ENCODE results near the gene IGFBP3. TPM values are rescaled to one million over a fixed set of nuclear protein-coding genes. Genes with fewer than 3 reads are reported as not detected.
"Not testable (repeated sequence)": the region's sequence is repeated elsewhere in the genome, so short reads cannot be mapped to it uniquely, and the experiment has no call there.

The IGFBP3 gene
- polyA plus RNA-seq, 3 donors, result 0.06 TPM; not detected in 2

DNA sequence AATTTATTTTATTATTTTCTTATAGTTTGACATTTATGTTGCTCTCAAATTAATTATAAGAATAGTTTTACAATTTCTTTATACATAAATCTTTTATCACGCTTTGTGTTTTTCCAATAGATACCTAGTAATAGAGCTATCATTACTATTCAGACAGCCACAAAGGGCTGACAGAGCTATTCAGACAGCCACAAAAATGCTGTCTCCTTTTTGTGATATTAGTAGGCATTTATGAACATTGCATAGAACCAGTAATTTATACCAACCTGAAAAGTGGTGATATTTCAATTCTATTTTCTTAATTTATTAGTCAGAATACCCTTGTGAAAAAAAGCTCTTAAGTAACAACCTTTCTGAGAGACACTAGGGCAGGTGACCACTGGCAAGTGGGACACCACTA, 34.2 kb upstream of the IGFBP3 start:
- Histone ChIP-seq H3K4me2 (replicated peaks; ENCODE audit: extremely low read depth, low read length, poor library complexity, severe bottlenecking) (no peak overlapping the region), H3K27me3 (ENCODE audit: control insufficient read depth in 2 of 2, insufficient read depth in 2 of 2, low read length in 2 of 2) (no peaks in the 10 kb centered on the region), H3K79me2 (ENCODE audit: insufficient read depth, low read length) (no peaks in the 10 kb centered on the region), H3K4me1 (ENCODE audit: control insufficient read depth in 1 of 2, insufficient read depth in 2 of 2, low read length in 2 of 2) (no peaks in the 10 kb centered on the region), H3K9ac (ENCODE audit: insufficient read depth, low read length, poor library complexity, severe bottlenecking) (no peak overlapping the region), H3K4me3 (replicated peaks in 1 of 3; ENCODE audit: low read depth in 2 of 3, low read length in 3 of 3) (no peak overlapping the region), H2AFZ (ENCODE audit: insufficient read depth, low read depth, low read length, poor library complexity, severe bottlenecking) (no peak overlapping the region), H4K20me1 (ENCODE audit: insufficient read depth, low read length) (no peaks in the 10 kb centered on the region), H3K36me3 (replicated peaks in 1 of 2; ENCODE audit: control insufficient read depth in 1 of 2, insufficient read depth in 2 of 2, low read length in 2 of 2) (no peaks in the 10 kb centered on the region), H3K9me3 (replicated peaks in 1 of 2; ENCODE audit: control insufficient read depth in 1 of 2, insufficient read depth in 1 of 2, low read length in 2 of 2) (peaks cover 0 to 11% of the 10 kb centered on the region in 2 donors), H3K27ac (ENCODE audit: low read depth in 1 of 2, low read length in 2 of 2) (no peak overlapping the region)
- no peaks in the 10 kb centered on the region for H3K4me1 Mint-ChIP-seq
- WGBS (ENCODE audit: insufficient coverage), result no CpG with 5 or more reads among the region's 1 CpG
- H3K27me3 Mint-ChIP-seq (ENCODE audit: low read depth in 3 of 3), result peaks cover 0 to 1% (median 0%) of the 10 kb centered on the region in 3 donors
- peaks cover 3 to 15% (median 12%) of the 10 kb centered on the region in 7 donors for H3K9me3 Mint-ChIP-seq
- no peaks in the 10 kb centered on the region for H3K36me3 Mint-ChIP-seq
- intact Hi-C loops (cut with micrococcal nuclease), result no loop called here
- no peak overlapping the region for H3K4me3 Mint-ChIP-seq
- H3K27ac Mint-ChIP-seq, result no peak overlapping the region
- DNase-seq, result no peak
- no peak for TF ChIP-seq CTCF (IDR thresholded peaks at IDR 0.05)

- H4K20me1 ChIP-seq (ENCODE audit: insufficient read depth, low read length); H3K27ac ChIP-seq (ENCODE audit: low read depth in 1 of 2, low read length in 2 of 2); H3K79me2 ChIP-seq (ENCODE audit: insufficient read depth, low read length); H3K4me3 Mint-ChIP-seq; H3K4me2 ChIP-seq (replicated peaks; ENCODE audit: extremely low read depth, low read length, poor library complexity, severe bottlenecking); H3K27ac Mint-ChIP-seq; intact Hi-C loops (cut with micrococcal nuclease); H3K4me1 ChIP-seq (ENCODE audit: control insufficient read depth in 1 of 2, insufficient read depth in 2 of 2, low read length in 2 of 2); DNase-seq; H3K4me3 ChIP-seq (replicated peaks in 1 of 3; ENCODE audit: low read depth in 2 of 3, low read length in 3 of 3); H2AFZ ChIP-seq (ENCODE audit: insufficient read depth, low read depth, low read length, poor library complexity, severe bottlenecking); H3K36me3 Mint-ChIP-seq; H3K4me1 Mint-ChIP-seq; H3K36me3 ChIP-seq (replicated peaks in 1 of 2; ENCODE audit: control insufficient read depth in 1 of 2, insufficient read depth in 2 of 2, low read length in 2 of 2); H3K27me3 ChIP-seq (ENCODE audit: control insufficient read depth in 2 of 2, insufficient read depth in 2 of 2, low read length in 2 of 2); H3K27me3 Mint-ChIP-seq (ENCODE audit: low read depth in 3 of 3); H3K9ac ChIP-seq (ENCODE audit: insufficient read depth, low read length, poor library complexity, severe bottlenecking): not testable (repeated sequence)
- peaks cover 0 to 11% of the 10 kb centered on the region in 2 donors for H3K9me3 ChIP-seq (replicated peaks in 1 of 2; ENCODE audit: control insufficient read depth in 1 of 2, insufficient read depth in 1 of 2, low read length in 2 of 2)
- H3K9me3 Mint-ChIP-seq, result peaks cover 3 to 20% (median 13%) of the 10 kb centered on the region in 7 donors
- 93% methylated on average over 10 of the region's 23 CpGs for WGBS (ENCODE audit: insufficient coverage)
Observed at GRCh38 chr7:45953055-45953454, 32.0 kb upstream of the IGFBP3 start.
